PC-3 (cell line): ENCODE measurements around the gene NPRL2. TPM values are rescaled to one million over a fixed set of nuclear protein-coding genes. Genes with fewer than 3 reads are reported as not detected.

Experiments used
- ATAC-seq: fragments of 200-7000 bp; cut with Tn5 transposase; 2 replicates; pipeline ENCODE4 v1.9.1; 2020; ENCODE audit warnings: mild to moderate bottlenecking, moderate library complexity
- BruUV-seq: library from RNA; stranded (reverse); fragments of 400-500 nt; replicated peaks from 2 replicates; lab custom pipeline; 2021; lab: Mats Ljungman, UMichigan
- CTCF ChIA-PET: fragments of 300-600 bp; sonication (Branson Sonifier 250); formaldehyde crosslinking; loops from one replicate; lab custom pipeline; 2022; ENCODE audit warnings: antibody characterized with exemption; lab: Charles Lee
- POLR2A ChIA-PET: fragments of 300-600 bp; sonication (Branson Sonifier 250); formaldehyde crosslinking; loops from one replicate; lab custom pipeline; 2022; ENCODE audit warnings: antibody characterized with exemption; ENCODE audit not compliant: unreplicated experiment; lab: Charles Lee
- DNase-seq: peaks from one replicate; pipeline ENCODE4 v3.0.0-alpha.2; 2015
- H2AFZ ChIP-seq: fragments of 300-600 bp; sonication (generic); 2 replicates; pipeline ENCODE4 v1.6.0; 2016; ENCODE audit warnings: antibody characterized with exemption, low read length
- H3F3A ChIP-seq: fragments of 300-600 bp; sonication (generic); one replicate; pipeline ENCODE4 v1.6.0; 2017; ENCODE audit warnings: antibody characterized with exemption, low read length, control low read depth, mild to moderate bottlenecking; ENCODE audit not compliant: unreplicated experiment
- H3K27ac ChIP-seq: fragments of 300-600 bp; sonication (generic); 2 replicates; pipeline ENCODE4 v1.5.1; 2016; ENCODE audit warnings: mild to moderate bottlenecking, low read length
- H3K27me3 ChIP-seq: fragments of 300-600 bp; sonication (generic); 2 replicates; pipeline ENCODE4 v1.6.1; 2016; ENCODE audit warnings: low read length, mixed read lengths
- H3K36me3 ChIP-seq: fragments of 300-600 bp; sonication (generic); 2 replicates; pipeline ENCODE4 v1.6.1; 2016; ENCODE audit warnings: low read depth, mixed run types, low read length, mixed read lengths
- H3K4me1 ChIP-seq: fragments of 300-600 bp; sonication (generic); 2 replicates; pipeline ENCODE4 v1.5.1; 2016; ENCODE audit warnings: low read length; ENCODE audit not compliant: insufficient read depth
- H3K4me2 ChIP-seq: fragments of 300-600 bp; sonication (generic); 2 replicates; pipeline ENCODE4 v1.6.0; 2016; ENCODE audit warnings: low read length
- H3K4me3 ChIP-seq: fragments of 300-600 bp; sonication (generic); 2 replicates; pipeline ENCODE4 v1.5.1; 2016; ENCODE audit warnings: mild to moderate bottlenecking, low read length, mixed read lengths
- H3K79me2 ChIP-seq: fragments of 300-600 bp; sonication (generic); 2 replicates; pipeline ENCODE4 v1.6.1; 2017; ENCODE audit warnings: low read length, mixed read lengths
- H3K9ac ChIP-seq: fragments of 300-600 bp; sonication (generic); 2 replicates; pipeline ENCODE4 v1.6.0; 2016; ENCODE audit warnings: mild to moderate bottlenecking, low read length
- H3K9me2 ChIP-seq: fragments of 300-600 bp; sonication (generic); replicated peaks from 2 replicates; pipeline ENCODE4 v1.6.1; 2016; ENCODE audit warnings: mixed run types, low read length, mixed read lengths
- H3K9me3 ChIP-seq: fragments of 300-600 bp; sonication (generic); 2 replicates; pipeline ENCODE4 v1.6.1; 2016; ENCODE audit warnings: low read length, mixed read lengths
- H4K20me1 ChIP-seq: fragments of 300-600 bp; sonication (generic); 2 replicates; pipeline ENCODE4 v1.6.1; 2016; ENCODE audit warnings: low read length, mixed read lengths
- CTCF ChIP-seq: fragments of 300-600 bp; sonication (generic); conservative IDR thresholded peaks from 2 replicates; pipeline ENCODE4 v1.5.1; 2017; ENCODE audit warnings: antibody characterized with exemption, low read depth, mild to moderate bottlenecking, low read length
- EZH2 ChIP-seq: fragments of 300-600 bp; sonication (generic); IDR thresholded peaks from one replicate; pipeline ENCODE4 v1.6.1; 2017; ENCODE audit warnings: antibody characterized with exemption, mild to moderate bottlenecking, low read length; ENCODE audit not compliant: unreplicated experiment
- EZH2phosphoT487 ChIP-seq: fragments of 300-600 bp; sonication (generic); IDR thresholded peaks from 2 replicates; pipeline ENCODE4 v1.6.1; 2018; ENCODE audit warnings: mild to moderate bottlenecking, antibody characterized with exemption, low read length, borderline replicate concordance
- intact Hi-C: fragments of 100-400 bp; cut with micrococcal nuclease; formaldehyde crosslinking; loops from 2 replicates; pipeline ENCODE4 v1.9.0; 2023
- total RNA-seq: library from RNA; depleted of rRNA; stranded (reverse); fragments of >200 nt; gene quantifications from 2 replicates; pipeline ENCODE4 v1.2.3, GENCODE V29; 2014

Gene NPRL2
- total RNA-seq, 1 experiment from 2014 or later, result 56.9 TPM

GRCh38 chr3:50372349-50372748 lies 21.8 kb upstream of the NPRL2 start:
- H4K20me1 ChIP-seq, result no peaks in the 10 kb centered on the region
- DNase-seq (no peak), ATAC-seq (no peak)
- no peak overlapping the region for H3K4me2 ChIP-seq
- no TSS peak for BruUV-seq
- no peaks in the 10 kb centered on the region for H3K27me3 ChIP-seq
- no peak overlapping the region for H3K4me3 ChIP-seq
- H3K9me3 ChIP-seq, result no peaks in the 10 kb centered on the region
- H3F3A ChIP-seq, result no peaks in the 10 kb centered on the region
- TF ChIP-seq EZH2 (no peak), EZH2phosphoT487 (no peak), CTCF (no peak)
- H3K79me2 ChIP-seq, result no peaks in the 10 kb centered on the region
- ChIA-PET CTCF (no interaction called here), POLR2A (no interaction called here)
- H3K9ac ChIP-seq, result no peak overlapping the region
- no peaks in the 10 kb centered on the region for H3K4me1 ChIP-seq
- H3K9me2 ChIP-seq, result no peaks in the 10 kb centered on the region
- no peak overlapping the region for H2AFZ ChIP-seq
- no peak overlapping the region for H3K27ac ChIP-seq
- H3K36me3 ChIP-seq, result no peaks in the 10 kb centered on the region
- intact Hi-C loops, result no loop called here

GRCh38 chr3:50371133-50371685 lies 20.6 kb upstream of the NPRL2 start:
- intact Hi-C loops, result no loop called here
- H3K36me3 ChIP-seq, result no peaks in the 10 kb centered on the region
- no peak overlapping the region for H3K27ac ChIP-seq
- H3F3A ChIP-seq, result no peaks in the 10 kb centered on the region
- no peak overlapping the region for H3K4me2 ChIP-seq
- H4K20me1 ChIP-seq, result no peaks in the 10 kb centered on the region
- ChIA-PET CTCF (interaction anchor here (1.3 kb wide), 1 partner anchor 171 kb away, joined by 9 read pairs; no protein-coding TSS in a partner anchor), POLR2A (no interaction called here)
- no peaks in the 10 kb centered on the region for H3K9me3 ChIP-seq
- H3K27me3 ChIP-seq, result no peaks in the 10 kb centered on the region
- DNase-seq, result no peak
- no peaks in the 10 kb centered on the region for H3K79me2 ChIP-seq
- no peak for ATAC-seq
- H2AFZ ChIP-seq, result no peak overlapping the region
- no peaks in the 10 kb centered on the region for H3K4me1 ChIP-seq
- BruUV-seq, result no TSS peak
- TF ChIP-seq EZH2 (no peak), EZH2phosphoT487 (no peak), CTCF (no peak)
- no peak overlapping the region for H3K9ac ChIP-seq
- no peak overlapping the region for H3K4me3 ChIP-seq
- H3K9me2 ChIP-seq, result no peaks in the 10 kb centered on the region

- H3K9me3 ChIP-seq, result no peaks in the 10 kb centered on the region
- no TSS peak for BruUV-seq
- no peak overlapping the region for H3K9ac ChIP-seq
- H3K27me3 ChIP-seq, result no peaks in the 10 kb centered on the region
- no peaks in the 10 kb centered on the region for H3F3A ChIP-seq
- H3K4me2 ChIP-seq, result no peak overlapping the region
- ATAC-seq, result peak; percentile 54
- peak; percentile 55 for DNase-seq
- no peaks in the 10 kb centered on the region for H4K20me1 ChIP-seq
- no peaks in the 10 kb centered on the region for H3K79me2 ChIP-seq
- no peak overlapping the region for H2AFZ ChIP-seq
- no peak overlapping the region for H3K4me3 ChIP-seq
- ChIA-PET CTCF (interaction anchor here (1.3 kb wide), 1 partner anchor 172 kb away, joined by 9 read pairs; no protein-coding TSS in a partner anchor), POLR2A (no interaction called here)
- H3K4me1 ChIP-seq, result no peaks in the 10 kb centered on the region
- H3K36me3 ChIP-seq, result no peaks in the 10 kb centered on the region
- TF ChIP-seq CTCF (peak; percentile 58), EZH2 (no peak), EZH2phosphoT487 (no peak)
- no peak overlapping the region for H3K27ac ChIP-seq
- H3K9me2 ChIP-seq, result no peaks in the 10 kb centered on the region
- intact Hi-C loops, result no loop called here
Measured at GRCh38 chr3:50370594-50370993, 20.0 kb upstream of the NPRL2 start.
